ENCODE data around the gene CUX1. TPM values are rescaled to one million over a fixed set of nuclear protein-coding genes. Genes with fewer than 3 reads are reported as not detected.

Gene CUX1
- total RNA-seq, 1 donor = 46.2 TPM

- no peak overlapping the region for H3K4me3 ChIP-seq (ENCODE audit: low read depth, low read length)
- no peak for TF ChIP-seq CTCF (IDR thresholded peaks at IDR 0.05; ENCODE audit: insufficient read depth, low read depth, low read length)
- peak; percentile 45 for DNase-seq (ENCODE audit: low read depth)
Observed at GRCh38 chr7:101940830-101941229, 123.4 kb downstream of the CUX1 start.

GRCh38 chr7:101941481-101942383 is 124.3 kb downstream of the CUX1 start:
- peak; percentile 98 for DNase-seq (ENCODE audit: low read depth)
- H3K4me3 ChIP-seq (ENCODE audit: low read depth, low read length) = no peak overlapping the region
- no peak for TF ChIP-seq CTCF (IDR thresholded peaks at IDR 0.05; ENCODE audit: insufficient read depth, low read depth, low read length)

GRCh38 chr7:101942603-101943210 is 125.3 kb downstream of the CUX1 start:
- no peak overlapping the region for H3K4me3 ChIP-seq (ENCODE audit: low read depth, low read length)
- no peak for DNase-seq (ENCODE audit: low read depth)
- no peak for TF ChIP-seq CTCF (IDR thresholded peaks at IDR 0.05; ENCODE audit: insufficient read depth, low read depth, low read length)

GRCh38 chr7:101943306-101943705 is 125.9 kb downstream of the CUX1 start:
- no peak for DNase-seq (ENCODE audit: low read depth)
- H3K4me3 ChIP-seq (ENCODE audit: low read depth, low read length) = no peak overlapping the region
- no peak for TF ChIP-seq CTCF (IDR thresholded peaks at IDR 0.05; ENCODE audit: insufficient read depth, low read depth, low read length)

GRCh38 chr7:101943889-101944600 is 126.6 kb downstream of the CUX1 start:
- peak; percentile 67 for DNase-seq (ENCODE audit: low read depth)
- no peak overlapping the region for H3K4me3 ChIP-seq (ENCODE audit: low read depth, low read length)
- TF ChIP-seq CTCF (IDR thresholded peaks at IDR 0.05; ENCODE audit: insufficient read depth, low read depth, low read length) = no peak

GRCh38 chr7:101944611-101945010 is 127.2 kb downstream of the CUX1 start:
- H3K4me3 ChIP-seq (ENCODE audit: low read depth, low read length) = no peak overlapping the region
- no peak for DNase-seq (ENCODE audit: low read depth)
- TF ChIP-seq CTCF (IDR thresholded peaks at IDR 0.05; ENCODE audit: insufficient read depth, low read depth, low read length) = no peak

Data from fibroblast of villous mesenchyme (primary cell).